ENCODE measurements around the gene BCAS1.

- TF ChIP-seq POLR2A (IDR thresholded peaks at IDR 0.05), result no peak
- TF ChIP-seq, protein P1, sequence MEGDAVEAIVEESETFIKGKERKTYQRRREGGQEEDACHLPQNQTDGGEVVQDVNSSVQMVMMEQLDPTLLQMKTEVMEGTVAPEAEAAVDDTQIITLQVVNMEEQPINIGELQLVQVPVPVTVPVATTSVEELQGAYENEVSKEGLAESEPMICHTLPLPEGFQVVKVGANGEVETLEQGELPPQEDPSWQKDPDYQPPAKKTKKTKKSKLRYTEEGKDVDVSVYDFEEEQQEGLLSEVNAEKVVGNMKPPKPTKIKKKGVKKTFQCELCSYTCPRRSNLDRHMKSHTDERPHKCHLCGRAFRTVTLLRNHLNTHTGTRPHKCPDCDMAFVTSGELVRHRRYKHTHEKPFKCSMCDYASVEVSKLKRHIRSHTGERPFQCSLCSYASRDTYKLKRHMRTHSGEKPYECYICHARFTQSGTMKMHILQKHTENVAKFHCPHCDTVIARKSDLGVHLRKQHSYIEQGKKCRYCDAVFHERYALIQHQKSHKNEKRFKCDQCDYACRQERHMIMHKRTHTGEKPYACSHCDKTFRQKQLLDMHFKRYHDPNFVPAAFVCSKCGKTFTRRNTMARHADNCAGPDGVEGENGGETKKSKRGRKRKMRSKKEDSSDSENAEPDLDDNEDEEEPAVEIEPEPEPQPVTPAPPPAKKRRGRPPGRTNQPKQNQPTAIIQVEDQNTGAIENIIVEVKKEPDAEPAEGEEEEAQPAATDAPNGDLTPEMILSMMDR (IDR thresholded peaks at IDR 0.05), result no peak
These were observed 23.8 kb upstream of the BCAS1 start for GRCh38 chr20:54094268-54094580.
